Measurements from ENCODE around the gene RPTOR. TPM values are rescaled to one million over a fixed set of nuclear protein-coding genes. Genes with fewer than 3 reads are reported as not detected.

The RPTOR gene
- polyA plus RNA-seq, 1 donor (not counting 4 experiments of a cell fraction or from before 2014, with no cell fraction given): 4.0 TPM

DNA sequence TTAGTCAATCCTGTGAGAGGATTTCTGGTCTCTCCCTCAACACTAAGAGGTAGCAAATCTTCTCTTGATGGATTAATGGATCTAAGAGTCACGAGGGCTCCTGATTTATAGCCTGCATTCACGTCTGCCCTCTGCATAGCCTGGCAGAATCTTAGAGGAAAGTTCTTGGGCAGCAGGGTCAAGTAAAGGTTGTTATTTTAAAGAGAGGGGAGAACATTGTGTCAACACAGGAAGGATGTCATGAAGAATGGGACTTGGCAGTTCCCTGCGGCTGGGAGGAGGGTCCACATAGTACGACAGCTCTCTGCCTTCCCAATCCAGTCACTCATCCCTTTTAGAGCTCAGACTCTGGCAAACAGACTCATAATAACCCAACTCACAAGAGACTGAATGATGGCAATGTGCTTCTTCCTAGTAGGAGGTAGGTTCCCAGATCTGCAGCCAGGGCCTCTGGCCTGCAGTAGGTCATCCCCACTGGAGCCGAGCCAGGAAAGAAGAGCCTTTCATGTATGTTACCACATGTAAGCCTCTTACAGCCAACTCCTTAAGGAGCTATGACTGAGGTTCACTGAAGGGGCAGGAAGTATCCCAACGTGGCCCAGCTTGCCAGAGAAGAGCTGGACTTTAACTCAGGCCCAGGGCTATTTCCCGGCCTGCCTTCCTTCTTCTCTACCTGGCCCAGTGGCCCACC is 25.4 kb upstream of the RPTOR start:
- TF ChIP-seq CTCF (optimal IDR thresholded peaks at IDR 0.05 in 1 of 3, IDR thresholded peaks at IDR 0.05 in 1 of 3, conservative IDR thresholded peaks at IDR 0.05 in 1 of 3; ENCODE audit: extremely low read depth in 1 of 3, insufficient read depth in 2 of 3, low read length in 3 of 3): no peak
- TF ChIP-seq EZH2 (IDR thresholded peaks at IDR 0.05; ENCODE audit: low read length): no peak
- no peak overlapping the region for H3K4me2 ChIP-seq (ENCODE audit: control insufficient read depth, extremely low read depth, insufficient read depth, low read depth, low read length)
- no peaks in the 10 kb centered on the region for H3K79me2 ChIP-seq (ENCODE audit: control insufficient read depth, insufficient read depth, low read length)
- H3K9me3 ChIP-seq (ENCODE audit: control insufficient read depth, low read depth, low read length): no peaks in the 10 kb centered on the region
- dilution Hi-C loops (cut with MboI; ENCODE audit: extremely low pct_ligation_motif_present, low sequenced_read_pairs): no loop called here
- H2AFZ ChIP-seq (ENCODE audit: control insufficient read depth, low read length): no peak overlapping the region
- peaks cover 3% of the 10 kb centered on the region for H3K27me3 ChIP-seq (ENCODE audit: control insufficient read depth, extremely low read depth, insufficient read depth, low read length)
- no peak overlapping the region for H3K4me3 ChIP-seq (ENCODE audit: control insufficient read depth in 2 of 3, extremely low read depth in 1 of 3, insufficient read depth in 2 of 3, low read depth in 1 of 3, low read length in 3 of 3)
- FAIRE-seq (no peak), DNase-seq (ENCODE audit: low read depth, low spot score) (no peak)
- H3K9me1 ChIP-seq (ENCODE audit: control insufficient read depth, extremely low read depth, insufficient read depth, low read length): no peaks in the 10 kb centered on the region
- H4K20me1 ChIP-seq (ENCODE audit: control insufficient read depth, extremely low read depth, insufficient read depth, low read length): no peaks in the 10 kb centered on the region
- H3K9ac ChIP-seq (ENCODE audit: control insufficient read depth, extremely low read depth, insufficient read depth, low read length): no peak overlapping the region
- H3K4me1 ChIP-seq (ENCODE audit: control insufficient read depth, extremely low read depth, insufficient read depth, low read length): no peaks in the 10 kb centered on the region
- no peak overlapping the region for H3K27ac ChIP-seq (ENCODE audit: control insufficient read depth, insufficient read depth, low read length)
- no peaks in the 10 kb centered on the region for H3K36me3 ChIP-seq (ENCODE audit: control insufficient read depth in 2 of 2, extremely low read depth in 1 of 2, insufficient read depth in 2 of 2, low read length in 2 of 2)

- H3K27me3 ChIP-seq (ENCODE audit: control insufficient read depth, extremely low read depth, insufficient read depth, low read length): peaks cover 3% of the 10 kb centered on the region
- H2AFZ ChIP-seq (ENCODE audit: control insufficient read depth, low read length): no peak overlapping the region
- no peak for TF ChIP-seq CTCF (optimal IDR thresholded peaks at IDR 0.05 in 1 of 3, IDR thresholded peaks at IDR 0.05 in 1 of 3, conservative IDR thresholded peaks at IDR 0.05 in 1 of 3; ENCODE audit: extremely low read depth in 1 of 3, insufficient read depth in 2 of 3, low read length in 3 of 3)
- TF ChIP-seq EZH2 (IDR thresholded peaks at IDR 0.05; ENCODE audit: low read length): no peak
- H3K27ac ChIP-seq (ENCODE audit: control insufficient read depth, insufficient read depth, low read length): no peak overlapping the region
- H4K20me1 ChIP-seq (ENCODE audit: control insufficient read depth, extremely low read depth, insufficient read depth, low read length): no peaks in the 10 kb centered on the region
- H3K4me2 ChIP-seq (ENCODE audit: control insufficient read depth, extremely low read depth, insufficient read depth, low read depth, low read length): no peak overlapping the region
- H3K9ac ChIP-seq (ENCODE audit: control insufficient read depth, extremely low read depth, insufficient read depth, low read length): no peak overlapping the region
- H3K79me2 ChIP-seq (ENCODE audit: control insufficient read depth, insufficient read depth, low read length): no peaks in the 10 kb centered on the region
- no peaks in the 10 kb centered on the region for H3K9me1 ChIP-seq (ENCODE audit: control insufficient read depth, extremely low read depth, insufficient read depth, low read length)
- FAIRE-seq (no peak), DNase-seq (ENCODE audit: low read depth, low spot score) (no peak)
- H3K4me1 ChIP-seq (ENCODE audit: control insufficient read depth, extremely low read depth, insufficient read depth, low read length): peaks cover under 1% of the 10 kb centered on the region
- H3K9me3 ChIP-seq (ENCODE audit: control insufficient read depth, low read depth, low read length): no peaks in the 10 kb centered on the region
- dilution Hi-C loops (cut with MboI; ENCODE audit: extremely low pct_ligation_motif_present, low sequenced_read_pairs): no loop called here
- no peak overlapping the region for H3K4me3 ChIP-seq (ENCODE audit: control insufficient read depth in 2 of 3, extremely low read depth in 1 of 3, insufficient read depth in 2 of 3, low read depth in 1 of 3, low read length in 3 of 3)
- no peaks in the 10 kb centered on the region for H3K36me3 ChIP-seq (ENCODE audit: control insufficient read depth in 2 of 2, extremely low read depth in 1 of 2, insufficient read depth in 2 of 2, low read length in 2 of 2)
Measured at GRCh38 chr17:80520810-80521455, 23.7 kb upstream of the RPTOR start.

All from keratinocyte (primary cell).